ENCODE measurements around the gene MAP2K2.

GRCh38 chr19:4077007-4077374 is 46.9 kb downstream of the MAP2K2 start:
- TF ChIP-seq POLR2A (IDR thresholded peaks at IDR 0.05), result no peak
- TF ChIP-seq CTCF (IDR thresholded peaks at IDR 0.05 in 4 of 5, conservative IDR thresholded peaks at IDR 0.05 in 1 of 5), result no peak
